Type B pancreatic cell (in vitro differentiated cells): ENCODE measurements around the gene ATPAF1. TPM values are rescaled to one million over a fixed set of nuclear protein-coding genes. Genes with fewer than 3 reads are reported as not detected.

ENCODE experiments used
- DNase-seq: peaks from one replicate; pipeline ENCODE4 v3.0.0; 2021; ENCODE audit warnings: mixed read lengths; ENCODE audit not compliant: unreplicated experiment; ENCODE audit errors: extremely low spot score
- H3K27ac Mint-ChIP-seq: 2 replicates; pipeline ENCODE4 v1.8.0; 2021; ENCODE audit warnings: mild to moderate bottlenecking, mixed read lengths
- H3K27me3 Mint-ChIP-seq: 2 replicates; pipeline ENCODE4 v1.8.0; 2021; ENCODE audit warnings: mixed read lengths
- H3K36me3 Mint-ChIP-seq: 2 replicates; pipeline ENCODE4 v1.8.0; 2021; ENCODE audit warnings: mixed read lengths
- H3K4me1 Mint-ChIP-seq: one replicate; pipeline ENCODE4 v1.8.0; 2021; ENCODE audit warnings: mixed read lengths; ENCODE audit not compliant: unreplicated experiment
- H3K4me3 Mint-ChIP-seq: 2 replicates; pipeline ENCODE4 v1.8.0; 2021; ENCODE audit warnings: mild to moderate bottlenecking, mixed read lengths
- H3K9me3 Mint-ChIP-seq: 2 replicates; pipeline ENCODE4 v1.8.0; 2021; ENCODE audit warnings: mixed read lengths
- CTCF ChIP-seq: fragments of 200-600 bp; sonication (generic); conservative IDR thresholded peaks from 2 replicates; pipeline ENCODE4 v1.5.0; 2021; ENCODE audit warnings: antibody characterized with exemption, mild to moderate bottlenecking
- total RNA-seq: library from RNA; stranded (reverse); gene quantifications from 2 replicates; pipeline ENCODE4 v1.2.1, GENCODE V29; 2021; ENCODE audit warnings: low replicate concordance

Gene ATPAF1
- total RNA-seq, 1 donor from 2014 or later: 55.7 TPM

- no peaks in the 10 kb centered on the region for H3K27me3 Mint-ChIP-seq
- H3K9me3 Mint-ChIP-seq: no peaks in the 10 kb centered on the region
- TF ChIP-seq CTCF: peak; percentile 51
- H3K36me3 Mint-ChIP-seq: peaks cover 33% of the 10 kb centered on the region
- H3K27ac Mint-ChIP-seq: peak overlapping the region; percentile 59
- H3K4me1 Mint-ChIP-seq: peaks cover 16% of the 10 kb centered on the region
- no peak for DNase-seq
- peak overlapping the region; percentile 4 for H3K4me3 Mint-ChIP-seq
These were observed 24.0 kb upstream of the ATPAF1 start for GRCh38 chr1:46691997-46692790.

GRCh38 chr1:46690931-46691421, 22.8 kb upstream of the ATPAF1 start:
- no peak for DNase-seq
- no peaks in the 10 kb centered on the region for H3K27me3 Mint-ChIP-seq
- TF ChIP-seq CTCF: no peak
- peaks cover 20% of the 10 kb centered on the region for H3K4me1 Mint-ChIP-seq
- no peaks in the 10 kb centered on the region for H3K9me3 Mint-ChIP-seq
- peaks cover 27% of the 10 kb centered on the region for H3K36me3 Mint-ChIP-seq
- H3K4me3 Mint-ChIP-seq: no peak overlapping the region
- H3K27ac Mint-ChIP-seq: no peak overlapping the region

DNA sequence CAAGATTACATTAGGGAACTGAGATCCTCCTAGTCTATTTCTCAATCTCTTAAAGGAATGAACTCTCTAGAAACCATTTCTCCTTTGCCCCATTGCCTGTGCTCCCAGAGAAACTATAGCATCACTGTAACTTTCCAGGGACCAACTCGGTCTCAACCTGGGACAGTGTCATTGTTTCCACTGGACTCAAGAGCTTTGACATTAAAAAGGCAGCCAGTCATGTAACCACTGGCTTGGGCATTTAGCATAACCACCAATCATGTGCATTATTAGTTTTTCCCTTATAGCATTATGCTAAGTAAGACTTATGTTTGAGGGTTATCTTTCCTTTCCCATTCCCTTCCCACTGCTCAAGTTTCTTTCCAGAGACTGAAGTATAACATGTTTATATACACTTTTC, 21.7 kb upstream of the ATPAF1 start:
- H3K4me1 Mint-ChIP-seq: peaks cover 20% of the 10 kb centered on the region
- H3K36me3 Mint-ChIP-seq: peaks cover 17% of the 10 kb centered on the region
- TF ChIP-seq CTCF: no peak
- DNase-seq: no peak
- no peaks in the 10 kb centered on the region for H3K27me3 Mint-ChIP-seq
- H3K4me3 Mint-ChIP-seq: no peak overlapping the region
- H3K9me3 Mint-ChIP-seq: no peaks in the 10 kb centered on the region
- H3K27ac Mint-ChIP-seq: no peak overlapping the region

DNA sequence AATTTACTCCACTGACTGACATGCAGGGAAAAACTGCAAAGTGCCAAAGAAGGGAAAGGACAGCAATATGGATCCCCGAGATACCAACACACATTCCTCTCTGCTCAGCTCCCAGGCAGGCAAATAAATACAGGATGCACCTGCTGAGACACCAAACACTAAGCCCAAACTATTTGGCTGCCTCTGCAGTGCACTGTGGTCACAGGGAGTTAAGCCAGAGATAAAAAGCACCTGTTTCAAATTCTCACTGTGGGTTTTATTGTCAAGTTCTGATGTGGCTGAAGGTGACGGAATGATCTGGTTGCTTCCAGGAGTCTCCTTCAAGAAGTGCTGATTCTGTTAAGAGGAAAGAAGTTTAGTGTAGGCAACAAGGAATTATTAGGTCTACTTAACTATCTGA, 21.2 kb upstream of the ATPAF1 start:
- no peaks in the 10 kb centered on the region for H3K27me3 Mint-ChIP-seq
- no peaks in the 10 kb centered on the region for H3K9me3 Mint-ChIP-seq
- no peak for DNase-seq
- no peak for TF ChIP-seq CTCF
- peaks cover 19% of the 10 kb centered on the region for H3K36me3 Mint-ChIP-seq
- no peak overlapping the region for H3K4me3 Mint-ChIP-seq
- peaks cover 20% of the 10 kb centered on the region for H3K4me1 Mint-ChIP-seq
- no peak overlapping the region for H3K27ac Mint-ChIP-seq

DNA sequence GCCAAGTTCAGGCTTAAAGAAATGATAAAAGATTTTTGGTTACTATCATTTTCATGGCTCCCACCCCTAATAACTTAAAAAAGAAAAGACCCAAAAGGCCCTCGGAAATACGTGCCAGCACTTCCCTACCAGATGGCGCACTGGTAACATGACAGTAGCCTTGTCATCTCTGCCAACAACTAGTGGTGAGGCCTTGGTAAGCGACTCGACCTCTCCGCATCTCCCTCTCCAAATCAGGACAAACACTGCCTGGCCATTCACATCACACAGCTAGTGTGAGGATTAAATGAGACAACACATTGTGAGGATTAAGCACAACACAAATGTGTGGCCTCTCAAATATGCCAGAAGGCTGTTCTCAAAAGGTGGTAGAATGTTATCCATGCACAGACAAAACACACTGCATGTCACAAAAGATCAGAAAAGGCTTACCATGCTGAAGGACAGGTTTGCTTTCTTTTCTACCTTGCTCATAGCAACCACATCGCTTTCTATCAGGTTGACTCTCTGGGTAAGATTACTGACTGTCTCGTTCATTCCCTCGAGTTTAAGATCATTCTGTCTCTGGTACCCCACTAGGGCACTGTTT, 19.9 kb upstream of the ATPAF1 start:
- Mint-ChIP-seq H3K9me3 (no peaks in the 10 kb centered on the region), H3K27ac (peak overlapping the region; percentile 1), H3K27me3 (no peaks in the 10 kb centered on the region), H3K4me3 (no peak overlapping the region), H3K36me3 (peaks cover 26% of the 10 kb centered on the region), H3K4me1 (peaks cover 20% of the 10 kb centered on the region)
- TF ChIP-seq CTCF: no peak
- no peak for DNase-seq
